NT2/D1 (cell line): ENCODE results near the gene RAP1B.

ENCODE experiments used
- DNase-seq: peaks from one replicate; pipeline ENCODE4 v3.0.0-alpha.2; 2011; ENCODE audit warnings: low read depth, low spot score
- H3K27me3 ChIP-seq: 2 replicates; pipeline ENCODE4 v1.6.0; 2011; ENCODE audit warnings: mild to moderate bottlenecking; ENCODE audit not compliant: insufficient read length, insufficient read depth
- H3K36me3 ChIP-seq: 2 replicates; pipeline ENCODE4 v1.6.1; 2011; ENCODE audit warnings: mild to moderate bottlenecking, low read length, mixed read lengths; ENCODE audit not compliant: insufficient read depth, insufficient read length
- H3K4me1 ChIP-seq: 2 replicates; pipeline ENCODE4 v1.5.1; 2011; ENCODE audit not compliant: insufficient read depth, insufficient read length
- H3K4me3 ChIP-seq: 2 replicates; pipeline ENCODE4 v1.5.1; 2011; ENCODE audit warnings: low read depth; ENCODE audit not compliant: insufficient read length
- H3K9ac ChIP-seq: 2 replicates; pipeline ENCODE4 v1.6.0; 2011; ENCODE audit warnings: low read depth; ENCODE audit not compliant: insufficient read length
- H3K9me3 ChIP-seq: 2 replicates; pipeline ENCODE4 v1.5.1; 2011; ENCODE audit warnings: mild to moderate bottlenecking, low read length; ENCODE audit not compliant: insufficient read depth
- SUZ12 ChIP-seq: IDR thresholded peaks from 2 replicates; pipeline ENCODE4 v1.6.1; 2011; ENCODE audit not compliant: insufficient read length, insufficient read depth; ENCODE audit errors: extremely low read depth
- YY1 ChIP-seq: IDR thresholded peaks from 2 replicates; pipeline ENCODE4 v1.6.1; 2011; ENCODE audit not compliant: insufficient read length, insufficient read depth
- ZNF274 ChIP-seq: IDR thresholded peaks from 2 replicates; pipeline ENCODE4 v1.6.1; 2011; ENCODE audit warnings: mild to moderate bottlenecking, low read depth, low read length

The RAP1B gene

DNA sequence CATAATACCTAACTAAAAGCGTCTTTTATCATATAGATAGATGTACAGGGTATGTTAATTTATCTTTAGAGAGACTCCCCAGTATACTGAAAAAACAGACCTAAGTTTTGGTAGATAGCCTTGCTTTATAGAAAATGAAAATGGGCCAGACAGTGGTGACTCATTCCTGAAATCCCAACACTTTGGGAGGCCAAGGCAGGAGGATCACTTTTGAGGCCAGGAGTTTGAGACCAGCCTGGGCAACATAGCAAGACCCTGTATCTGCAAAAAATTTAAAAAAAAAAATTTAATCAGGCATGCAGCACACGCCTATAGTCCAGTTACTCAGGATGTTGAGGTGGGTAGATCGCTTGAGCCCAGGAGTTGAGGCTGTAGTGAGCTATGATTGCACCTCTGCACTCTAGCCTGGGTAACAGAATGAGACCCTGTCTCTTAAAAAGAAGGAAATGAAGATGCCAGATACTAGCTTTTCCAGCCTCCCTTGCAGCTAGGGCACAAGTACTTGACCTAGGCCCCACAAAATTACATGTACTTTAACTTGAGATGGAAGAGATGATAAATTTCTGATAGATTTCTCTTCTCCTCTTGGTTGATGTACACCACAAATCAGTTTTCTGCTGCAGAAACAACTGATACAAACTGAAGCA lies 17.1 kb downstream of the RAP1B start:
- TF ChIP-seq YY1: no peak
- TF ChIP-seq SUZ12: no peak
- no peak for TF ChIP-seq ZNF274
- H3K4me1 ChIP-seq: no peaks in the 10 kb centered on the region
- no peaks in the 10 kb centered on the region for H3K27me3 ChIP-seq
- DNase-seq: no peak
- no peak overlapping the region for H3K9ac ChIP-seq
- H3K36me3 ChIP-seq: peaks cover 50% of the 10 kb centered on the region
- H3K9me3 ChIP-seq: peaks cover 23% of the 10 kb centered on the region
- no peak overlapping the region for H3K4me3 ChIP-seq

DNA sequence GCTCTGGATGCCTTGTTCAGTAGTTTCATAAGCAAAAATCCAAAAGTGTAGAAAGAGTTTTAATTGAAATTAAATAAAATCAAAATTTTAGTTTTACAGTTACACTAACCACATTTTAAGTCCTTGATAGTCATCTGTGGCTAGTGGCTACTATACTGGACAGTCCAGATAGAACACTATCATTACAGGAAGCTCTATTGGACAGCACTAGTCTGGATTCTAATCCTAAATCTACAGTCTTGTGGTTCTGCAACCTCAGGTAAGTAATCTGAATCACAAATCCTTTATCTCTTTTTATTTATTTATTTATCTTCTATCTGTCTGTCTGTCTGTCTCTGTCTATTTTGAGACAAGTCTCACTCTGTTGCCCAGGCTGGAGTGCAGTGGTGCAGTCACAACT lies 18.0 kb downstream of the RAP1B start:
- Histone ChIP-seq H3K27me3 (no peaks in the 10 kb centered on the region), H3K9me3 (peaks cover 23% of the 10 kb centered on the region), H3K4me3 (no peak overlapping the region), H3K4me1 (no peaks in the 10 kb centered on the region), H3K9ac (no peak overlapping the region), H3K36me3 (peaks cover 50% of the 10 kb centered on the region)
- TF ChIP-seq YY1 (no peak), SUZ12 (no peak), ZNF274 (no peak)
- DNase-seq: no peak

DNA sequence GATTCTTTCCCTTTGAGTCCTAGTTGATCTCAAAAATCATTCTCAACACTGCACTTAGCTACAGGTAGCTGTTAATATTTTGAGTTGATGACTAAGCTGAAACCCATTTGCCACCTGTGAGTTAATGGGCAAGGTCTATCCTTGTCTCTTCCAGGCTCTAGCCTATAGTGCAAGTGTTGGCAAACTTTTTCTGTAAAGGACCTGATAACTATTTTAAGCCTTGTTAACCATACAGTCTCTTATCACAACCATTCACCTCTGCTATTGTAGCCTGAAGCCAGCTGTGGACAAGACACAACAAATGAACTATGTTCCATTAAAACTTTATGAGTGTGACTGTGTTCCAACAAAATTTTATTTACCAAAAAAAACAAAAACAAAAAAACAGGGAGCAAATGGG lies 19.4 kb downstream of the RAP1B start:
- no peak for DNase-seq
- TF ChIP-seq SUZ12 (no peak), YY1 (no peak), ZNF274 (no peak)
- no peak overlapping the region for H3K4me3 ChIP-seq
- no peaks in the 10 kb centered on the region for H3K27me3 ChIP-seq
- peaks cover 23% of the 10 kb centered on the region for H3K9me3 ChIP-seq
- H3K9ac ChIP-seq: no peak overlapping the region
- H3K36me3 ChIP-seq: peaks cover 46% of the 10 kb centered on the region
- H3K4me1 ChIP-seq: no peaks in the 10 kb centered on the region

DNA sequence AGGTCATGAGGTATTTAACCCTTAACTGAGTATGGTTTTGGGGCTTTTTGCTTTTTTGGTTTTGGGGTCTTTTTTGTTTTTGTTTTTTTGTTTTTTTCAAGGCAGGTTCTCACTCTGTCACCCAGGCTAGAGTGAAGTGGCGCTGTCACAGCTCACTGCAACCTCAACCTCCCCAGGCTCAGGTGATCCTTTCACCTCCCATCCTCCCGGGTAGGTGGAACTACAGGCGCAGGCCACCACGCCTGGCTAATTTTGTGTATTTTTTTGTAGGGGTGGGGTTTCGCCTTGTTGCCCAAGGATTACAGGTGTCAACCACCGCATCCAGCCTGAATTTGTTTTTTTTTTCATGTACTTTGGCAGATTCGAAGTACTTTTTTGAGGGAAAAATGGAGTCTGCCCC lies 19.9 kb downstream of the RAP1B start:
- H3K4me1 ChIP-seq: no peaks in the 10 kb centered on the region
- H3K9ac ChIP-seq: no peak overlapping the region
- H3K4me3 ChIP-seq: no peak overlapping the region
- TF ChIP-seq SUZ12 (no peak), YY1 (no peak), ZNF274 (no peak)
- peaks cover 43% of the 10 kb centered on the region for H3K36me3 ChIP-seq
- H3K9me3 ChIP-seq: peaks cover 23% of the 10 kb centered on the region
- no peaks in the 10 kb centered on the region for H3K27me3 ChIP-seq
- no peak for DNase-seq

DNA sequence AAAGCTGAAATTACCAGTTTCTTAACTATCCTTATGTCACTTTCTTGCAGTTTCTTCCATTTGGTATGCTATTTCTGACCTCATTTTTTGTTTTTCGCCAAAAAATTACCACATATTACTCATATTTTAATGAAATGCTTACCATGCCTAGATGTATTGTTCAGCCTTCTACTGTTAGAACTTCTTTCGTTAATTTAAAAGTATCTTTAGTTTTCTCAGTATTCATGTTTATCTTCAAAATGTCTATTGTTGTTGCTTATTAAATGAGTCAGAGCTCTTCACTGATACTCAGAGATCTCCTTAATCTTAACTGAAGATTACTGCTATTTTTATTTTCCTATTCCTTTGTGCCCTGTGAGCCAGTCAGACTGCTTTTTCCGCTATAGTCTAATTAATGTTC lies 20.5 kb downstream of the RAP1B start:
- Histone ChIP-seq H3K4me1 (no peaks in the 10 kb centered on the region), H3K36me3 (peaks cover 38% of the 10 kb centered on the region)

DNA sequence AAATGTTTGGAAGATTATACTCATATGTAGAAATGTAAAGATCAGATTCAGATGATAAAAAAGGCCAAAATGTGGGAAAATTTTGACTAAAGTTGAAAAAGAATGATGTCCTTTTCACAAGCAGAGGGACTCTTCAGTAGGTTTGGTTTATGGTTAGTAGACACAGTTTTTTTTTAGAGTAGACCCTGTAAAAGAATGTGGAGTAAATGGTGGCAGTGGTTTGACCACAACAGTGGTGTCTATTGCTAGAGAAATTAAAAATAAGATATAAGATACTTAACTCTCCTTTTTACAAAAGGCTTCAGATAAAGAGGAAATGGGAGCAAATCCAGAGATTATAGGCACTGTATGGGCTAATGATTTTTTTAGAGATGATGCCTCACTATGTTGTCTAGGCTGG lies 21.8 kb downstream of the RAP1B start:
- Histone ChIP-seq H3K4me3 (no peak overlapping the region), H3K4me1 (no peaks in the 10 kb centered on the region)
- TF ChIP-seq SUZ12 (no peak), ZNF274 (no peak), YY1 (no peak)

More for the DNA sequence above, 20.5 kb downstream of the RAP1B start:
- DNase-seq: no peak
- no peak for TF ChIP-seq SUZ12
- TF ChIP-seq YY1: no peak
- TF ChIP-seq ZNF274: no peak
- H3K9me3 ChIP-seq: peaks cover 19% of the 10 kb centered on the region
- H3K9ac ChIP-seq: no peak overlapping the region
- no peaks in the 10 kb centered on the region for H3K27me3 ChIP-seq
- H3K4me3 ChIP-seq: no peak overlapping the region

DNA sequence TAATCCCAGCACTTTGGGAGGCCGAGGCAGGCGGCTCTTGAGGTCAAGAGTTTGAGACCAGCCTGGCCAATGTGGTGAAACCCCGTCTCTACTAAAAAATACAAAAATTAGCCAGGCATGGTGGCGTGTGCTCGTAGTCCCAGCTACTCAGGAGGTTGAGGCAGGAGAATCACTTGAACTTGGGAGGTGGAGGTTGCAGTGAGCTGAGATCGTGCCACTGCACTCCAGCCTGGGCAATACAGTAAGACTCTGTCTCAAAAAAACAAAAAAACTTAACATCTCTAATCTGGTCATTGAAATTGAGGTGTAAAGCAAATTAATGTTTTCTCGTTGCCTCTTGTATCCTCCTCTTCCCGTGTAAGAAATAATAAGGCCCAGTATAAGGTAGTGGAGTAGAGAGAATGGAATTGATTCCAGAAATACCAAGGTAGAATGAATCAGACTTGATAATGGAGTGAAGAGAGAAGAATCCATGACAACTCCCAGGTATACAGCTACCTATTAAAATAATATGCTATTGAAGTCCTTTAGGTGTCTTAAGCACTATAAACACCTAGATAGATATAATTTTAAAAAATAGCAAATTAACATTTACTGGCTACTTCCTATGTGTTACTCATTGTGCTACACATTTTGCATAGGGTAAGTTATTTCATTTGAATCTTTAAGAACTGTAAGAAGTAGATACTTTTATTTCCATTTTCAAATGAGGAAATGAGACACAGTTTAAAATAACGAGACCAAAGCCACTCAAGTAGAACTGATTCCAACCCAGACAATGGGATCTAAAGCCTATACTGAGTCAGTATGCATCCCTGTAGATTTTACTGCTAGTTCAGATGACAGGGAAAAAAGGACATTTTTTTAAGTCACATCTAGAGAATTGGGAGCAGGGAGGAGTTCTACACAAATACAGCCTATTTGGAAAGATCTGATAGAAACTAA lies 23.2 kb downstream of the RAP1B start:
- no peak for TF ChIP-seq YY1
- no peak for TF ChIP-seq SUZ12
- no peak for TF ChIP-seq ZNF274
- Histone ChIP-seq H3K9me3 (no peaks in the 10 kb centered on the region), H3K4me3 (no peak overlapping the region), H3K27me3 (no peaks in the 10 kb centered on the region), H3K36me3 (peaks cover 16% of the 10 kb centered on the region), H3K4me1 (no peaks in the 10 kb centered on the region), H3K9ac (no peak overlapping the region)
- no peak for DNase-seq

More for the DNA sequence above, 21.8 kb downstream of the RAP1B start:
- Histone ChIP-seq H3K9me3 (peaks cover 8% of the 10 kb centered on the region), H3K27me3 (no peaks in the 10 kb centered on the region), H3K36me3 (peaks cover 28% of the 10 kb centered on the region), H3K9ac (no peak overlapping the region)
- DNase-seq: no peak
